K562 (cell line): ENCODE results near the gene MIB2. TPM values are rescaled to one million over a fixed set of nuclear protein-coding genes. Genes with fewer than 3 reads are reported as not detected.
A peak's percentile ranks its signal among the peaks of the same experiment; 100 is the strongest.

Experiments used
- ATAC-seq: fragments of 200-7000 bp; cut with Tn5 transposase; 3 replicates; pipeline ENCODE4 v1.9.1; 2020; ENCODE audit warnings: moderate library complexity
- BruUV-seq: library from RNA; stranded (reverse); fragments of 400-500 nt; replicated peaks from 2 replicates; lab custom pipeline; 2021; lab: Mats Ljungman, UMichigan
- CTCF ChIA-PET: fragments of 300-600 bp; formaldehyde crosslinking; extraction: SDS; loops from one replicate; lab custom pipeline; 2021; ENCODE audit warnings: low intra/inter-chr PET ratio; lab: Yijun Ruan, JAX
- POLR2A ChIA-PET: fragments of 300-600, 350-650 bp; sonication (Branson Sonifier 250); formaldehyde crosslinking; extraction: SDS; loops from one replicate; lab custom pipeline; 2021; ENCODE audit warnings: antibody characterized with exemption, inconsistent platforms; lab: Yijun Ruan, JAX
- DNase-seq, 4 experiments: peaks; one replicate each; pipeline versions ENCODE4 v3.0.0 to v3.0.0-alpha.2; 2011 to 2018; ENCODE audit warnings: low spot score in 3 of 4, mixed read lengths in 3 of 4; ENCODE audit errors: extremely low read depth in 1 of 4
- FAIRE-seq: peaks from 2 replicates; lab custom pipeline; 2011; peaks lifted over from hg19 to GRCh38; lab: Jason Lieb, UNC
- H2AFZ ChIP-seq: 2 replicates; pipeline ENCODE4 v1.6.0; 2011; ENCODE audit warnings: low read depth, low read length, control low read depth, inconsistent platforms
- H3K27ac ChIP-seq: fragments of 200-600 bp; 3 replicates; pipeline ENCODE4 v1.8.0; 2011; ENCODE audit warnings: low read depth, mild to moderate bottlenecking, control low read depth, inconsistent platforms, low read length, moderate library complexity, mixed read lengths; ENCODE audit errors: extremely low read depth
- H3K27me3 ChIP-seq, 2 experiments: fragments of 300-600 bp in 1 of 2; 2 replicates in 1 of 2; 3 replicates in 1 of 2; pipeline versions ENCODE4 v1.6.0 to v1.8.0; 2011; ENCODE audit warnings: inconsistent platforms in 2 of 2, low read length in 2 of 2, mild to moderate bottlenecking in 1 of 2, mixed read lengths in 1 of 2, moderate library complexity in 1 of 2; ENCODE audit not compliant: control insufficient read depth in 2 of 2, insufficient read depth in 2 of 2
- H3K36me3 ChIP-seq: fragments of 300-600 bp; 3 replicates; pipeline ENCODE4 v1.8.0; 2011; ENCODE audit warnings: mild to moderate bottlenecking, low read length, inconsistent platforms; ENCODE audit not compliant: control insufficient read depth, insufficient read depth
- H3K4me1 ChIP-seq, 2 experiments: fragments of 200-600 bp in 1 of 2; replicated peaks in 1 of 2; 2 replicates in 1 of 2; 3 replicates in 1 of 2; pipeline versions ENCODE4 v1.5.1 to v1.8.0; 2011; ENCODE audit warnings: inconsistent platforms in 2 of 2, low read length in 2 of 2, mild to moderate bottlenecking in 1 of 2, mixed read lengths in 1 of 2, moderate library complexity in 1 of 2; ENCODE audit not compliant: control insufficient read depth in 2 of 2, insufficient read depth in 2 of 2
- H3K4me2 ChIP-seq: 2 replicates; pipeline ENCODE4 v1.6.1; 2011; ENCODE audit warnings: low read length, control low read depth, inconsistent platforms, mixed read lengths; ENCODE audit not compliant: insufficient read depth
- H3K4me3 ChIP-seq: fragments of 200-600 bp; sonication (generic), shearing (Covaris generic); 2 replicates; pipeline ENCODE4 v1.5.1; 2016; ENCODE audit warnings: control low read depth, inconsistent platforms
- H3K79me2 ChIP-seq: fragments of 200-600 bp; 3 replicates; pipeline ENCODE4 v1.8.0; 2011; ENCODE audit warnings: low read length, inconsistent platforms; ENCODE audit not compliant: control insufficient read depth, insufficient read depth
- H3K9ac ChIP-seq, 2 experiments: 2 replicates each; pipeline versions ENCODE4 v1.6.0 to v1.6.1; 2011; ENCODE audit warnings: low read depth in 2 of 2, low read length in 2 of 2, control low read depth in 1 of 2, inconsistent platforms in 1 of 2, mild to moderate bottlenecking in 1 of 2, mixed read lengths in 1 of 2; ENCODE audit not compliant: insufficient read depth in 1 of 2
- H3K9me1 ChIP-seq: one replicate; pipeline ENCODE4 v1.6.0; 2011; ENCODE audit warnings: inconsistent platforms, mild to moderate bottlenecking, low read length, moderate library complexity; ENCODE audit not compliant: control insufficient read depth, insufficient read depth
- H3K9me3 ChIP-seq: replicated peaks from 2 replicates; pipeline ENCODE4 v1.5.1; 2011; ENCODE audit warnings: low read depth, low read length, inconsistent platforms; ENCODE audit not compliant: control insufficient read depth, insufficient read depth
- H4K20me1 ChIP-seq: replicated peaks from 2 replicates; pipeline ENCODE4 v1.6.1; 2011; ENCODE audit warnings: low read length, inconsistent platforms, mixed read lengths; ENCODE audit not compliant: control insufficient read depth, insufficient read depth
- POLR2G ChIP-seq: fragments of 200-400 bp; formaldehyde crosslinking; IDR thresholded peaks from 2 replicates; pipeline ENCODE4 v1.6.1; 2017; ENCODE audit warnings: low read depth, mild to moderate bottlenecking, antibody characterized with exemption, low read length, moderate library complexity
- SMAD3 ChIP-seq: fragments of 450-650 bp; formaldehyde crosslinking; conservative IDR thresholded peaks from 2 replicates; pipeline ENCODE4 v1.4.0; 2020; ENCODE audit warnings: mild to moderate bottlenecking
- WGBS: fragments of 100-300 bp; shearing (Covaris generic); methylation state at CpG from one replicate; pipeline ENCODE4 v1.1.6; 2016; ENCODE audit warnings: low coverage, mixed read lengths; ENCODE audit not compliant: insufficient coverage; ENCODE audit errors: missing lambda C conversion rate; 5-methylcytosine and 5-hydroxymethylcytosine counted together
- in situ Hi-C: fragments of 300-500 bp; cut with MboI; formaldehyde crosslinking; loops from 4 replicates; pipeline ENCODE4 v1.15.0; 2018; ENCODE audit warnings: inconsistent platforms, mixed read lengths
- intact Hi-C: fragments of 100-400 bp; cut with micrococcal nuclease; formaldehyde crosslinking; loops from 2 replicates; pipeline ENCODE4 v1.14.2; 2022
- polyA plus RNA-seq, 8 experiments: library from polyadenylated mRNA; depleted of rRNA in 4 of 8; stranded (reverse) in 5 of 8; unstranded in 3 of 8; fragments of >200 nt; fragmentation: Nextera tagmentation in 2 of 8; fragmentation: Illumina TruSeq in 1 of 8; extraction: Ambion mirVana in 2 of 8; extraction: Trizol in 1 of 8; gene quantifications; 2 replicates each; pipeline versions ENCODE4 v1.2.1 to v1.2.3, GENCODE V29; 2011 to 2014; ENCODE audit warnings: inconsistent platforms in 1 of 8, missing spikeins in 1 of 8
- total RNA-seq, 7 experiments: library from RNA; depleted of rRNA in 6 of 7; stranded (reverse); fragments of >200 nt in 6 of 7; fragmentation: Illumina TruSeq in 2 of 7; extraction: Trizol in 2 of 7; gene quantifications; 2 replicates each; pipeline versions ENCODE4 v1.2.1 to v1.2.3, GENCODE V29; 2011 to 2021; ENCODE audit warnings: low replicate concordance in 1 of 7
- TF ChIP-seq, protein P1 (sequence below): sonication (generic); formaldehyde crosslinking; IDR thresholded peaks from 2 replicates; pipeline ENCODE4 v1.8.0; 2023; ENCODE audit warnings: mild to moderate bottlenecking, missing genetic modification reagents

The MIB2 gene
- total and polyA plus RNA-seq, 9 of the 15 experiments (the other 6 are each of a cell fraction or from before 2014, with no cell fraction given) = 0.04 to 17.0 (median 4.9) TPM; not detected in 1

DNA sequence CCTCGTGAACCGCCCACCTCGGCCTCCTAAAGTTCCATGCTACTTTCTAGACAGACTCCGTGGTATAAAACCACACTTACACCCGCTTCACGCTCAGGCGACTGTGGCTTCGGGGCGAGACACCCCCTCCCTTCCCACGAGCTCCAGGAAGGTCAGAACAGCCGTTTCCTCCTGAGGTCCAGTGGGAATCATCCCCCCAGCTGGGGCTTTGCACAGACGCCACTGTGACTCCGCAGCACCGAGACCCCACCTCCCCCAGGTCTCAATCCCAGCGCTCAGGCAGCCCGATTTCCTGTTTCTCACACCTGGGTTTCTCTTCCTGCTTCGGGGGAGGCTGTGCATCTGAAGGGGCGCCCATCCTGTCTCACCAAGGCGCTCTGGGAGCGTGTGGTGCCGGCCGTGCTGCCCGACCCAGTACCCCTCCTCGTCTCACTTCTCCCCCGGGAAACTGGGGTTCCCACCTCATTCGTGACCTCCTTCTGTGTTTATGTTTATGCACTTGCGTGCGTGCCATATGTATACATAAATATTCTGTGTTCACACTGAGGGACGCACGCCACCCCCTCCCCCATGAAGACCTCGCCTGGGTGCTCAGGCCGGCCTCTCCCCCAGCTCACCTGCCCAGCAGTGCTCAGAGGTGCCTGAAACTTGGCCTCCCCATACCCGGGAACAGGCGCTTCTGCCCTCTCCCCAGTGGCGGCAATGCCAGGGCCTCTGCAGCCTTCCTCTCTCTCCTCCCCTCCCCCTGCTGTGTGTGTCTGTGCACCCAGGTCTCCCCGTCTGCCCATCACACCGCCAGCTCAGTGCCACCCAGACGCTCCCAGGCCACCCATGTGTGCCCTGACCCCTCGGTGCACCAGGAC is 62.6 kb downstream of the MIB2 start:
- no peak for TF ChIP-seq SMAD3
- TF ChIP-seq POLR2G = peak; percentile 45; the same call in 1 of the 2 replicates
- TF ChIP-seq, protein P1, sequence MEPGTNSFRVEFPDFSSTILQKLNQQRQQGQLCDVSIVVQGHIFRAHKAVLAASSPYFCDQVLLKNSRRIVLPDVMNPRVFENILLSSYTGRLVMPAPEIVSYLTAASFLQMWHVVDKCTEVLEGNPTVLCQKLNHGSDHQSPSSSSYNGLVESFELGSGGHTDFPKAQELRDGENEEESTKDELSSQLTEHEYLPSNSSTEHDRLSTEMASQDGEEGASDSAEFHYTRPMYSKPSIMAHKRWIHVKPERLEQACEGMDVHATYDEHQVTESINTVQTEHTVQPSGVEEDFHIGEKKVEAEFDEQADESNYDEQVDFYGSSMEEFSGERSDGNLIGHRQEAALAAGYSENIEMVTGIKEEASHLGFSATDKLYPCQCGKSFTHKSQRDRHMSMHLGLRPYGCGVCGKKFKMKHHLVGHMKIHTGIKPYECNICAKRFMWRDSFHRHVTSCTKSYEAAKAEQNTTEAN (CRISPR knock-in tag) = no peak
- 0 out of 2 replicates have a peak, but pooled peaks cover 2% of the 10 kb centered on the region for H4K20me1 ChIP-seq
- H3K79me2 ChIP-seq = peaks cover 21% of the 10 kb centered on the region
- ATAC-seq (no peak), DNase-seq (peak in 2 of 4 experiments; percentile 10 to 13), FAIRE-seq (no peak)
- peak overlapping the region in 1 of 2 experiments; percentile 57; a peak in 2 of 4 replicates for H3K9ac ChIP-seq
- H3K9me3 ChIP-seq = no peaks in the 10 kb centered on the region; the same call in 1 of the 2 replicates
- in situ Hi-C loops = no loop called here
- intact Hi-C loops = no loop called here
- H3K27ac ChIP-seq = no peak overlapping the region; the same call in 2 of the 3 replicates
- no peak overlapping the region for H3K4me2 ChIP-seq
- CTCF ChIA-PET = no interaction called here
- 93% methylated on average over 39 of the region's 39 CpGs for WGBS
- POLR2A ChIA-PET = interaction anchor here (0.6 kb wide), 2 partner anchors 94 to 208 kb away, joined by 3 read pairs; no protein-coding TSS in a partner anchor
- H3K9me1 ChIP-seq = peaks cover 6% of the 10 kb centered on the region
- H3K27me3 ChIP-seq = no peaks in the 10 kb centered on the region
- H3K4me1 ChIP-seq = peaks cover 3 to 25% of the 10 kb centered on the region in 2 experiments; a peak in 4 of 5 replicates
- H3K4me3 ChIP-seq = no peak overlapping the region
- BruUV-seq = no TSS peak
- peaks cover 2% of the 10 kb centered on the region; the same call in 1 of the 3 replicates for H3K36me3 ChIP-seq
- no peak overlapping the region for H2AFZ ChIP-seq
